Calu3 (cell line): ENCODE measurements around the gene LITAFD. TPM values are rescaled to one million over a fixed set of nuclear protein-coding genes. Genes with fewer than 3 reads are reported as not detected.

Experiments used
- BruUV-seq: library from RNA; stranded (reverse); fragments of 400-500 nt; replicated peaks from 2 replicates; lab custom pipeline; 2021; lab: Mats Ljungman, UMichigan
- CTCF ChIA-PET: fragments of 300-600 bp; sonication (Branson Sonifier 250); formaldehyde crosslinking; loops from one replicate; lab custom pipeline; 2022; ENCODE audit warnings: antibody characterized with exemption; lab: Charles Lee
- DNase-seq: peaks from one replicate; pipeline ENCODE4 v3.0.0; 2022
- H3K27ac Mint-ChIP-seq: one replicate; pipeline ENCODE4 v1.8.0; 2022; ENCODE audit warnings: mixed read lengths; ENCODE audit not compliant: unreplicated experiment
- H3K27me3 Mint-ChIP-seq: one replicate; pipeline ENCODE4 v1.8.0; 2022; ENCODE audit warnings: mixed read lengths; ENCODE audit not compliant: unreplicated experiment
- H3K36me3 Mint-ChIP-seq: one replicate; pipeline ENCODE4 v1.8.0; 2022; ENCODE audit warnings: mild to moderate bottlenecking, moderate library complexity, mixed read lengths; ENCODE audit not compliant: insufficient read depth, unreplicated experiment
- H3K4me1 Mint-ChIP-seq: one replicate; pipeline ENCODE4 v1.8.0; 2022; ENCODE audit warnings: mild to moderate bottlenecking, low read depth, mixed read lengths; ENCODE audit not compliant: unreplicated experiment
- H3K4me3 Mint-ChIP-seq: one replicate; pipeline ENCODE4 v1.8.0; 2022; ENCODE audit warnings: mild to moderate bottlenecking, low read depth, moderate library complexity, mixed read lengths; ENCODE audit not compliant: unreplicated experiment
- H3K9me3 Mint-ChIP-seq: one replicate; pipeline ENCODE4 v1.8.0; 2022; ENCODE audit warnings: low read depth, mixed read lengths; ENCODE audit not compliant: unreplicated experiment
- CTCF ChIP-seq: fragments of 200-600 bp; IDR thresholded peaks from one replicate; pipeline ENCODE4 v1.8.0; 2022; ENCODE audit warnings: antibody characterized with exemption; ENCODE audit not compliant: unreplicated experiment
- intact Hi-C: fragments of 100-400 bp; cut with micrococcal nuclease; formaldehyde crosslinking; loops from one replicate; pipeline ENCODE4 v1.10.0; 2022; ENCODE audit not compliant: unreplicated experiment
- total RNA-seq: library from RNA; stranded (reverse); gene quantifications from 2 replicates; pipeline ENCODE4 v1.2.3, GENCODE V29; 2022

Gene LITAFD
- total RNA-seq, 1 experiment from 2014 or later: not detected

GRCh38 chr16:8863594-8864424 is 18.3 kb upstream of the LITAFD start:
- Mint-ChIP-seq H3K4me3 (peak overlapping the region; percentile 31), H3K27ac (peak overlapping the region; percentile 92), H3K36me3 (peaks cover 97% of the 10 kb centered on the region), H3K9me3 (no peaks in the 10 kb centered on the region), H3K27me3 (no peaks in the 10 kb centered on the region), H3K4me1 (peaks cover 85% of the 10 kb centered on the region)
- TF ChIP-seq CTCF: peak; percentile 30
- CTCF ChIA-PET: interaction anchor here (0.6 to 2.4 kb wide), 3 partner anchors 16 to 294 kb away, joined by 3 to 15 read pairs (median 7); no protein-coding TSS in a partner anchor
- peak; percentile 84 for DNase-seq
- no TSS peak for BruUV-seq
- intact Hi-C loops: no loop called here

GRCh38 chr16:8864480-8865110 is 17.6 kb upstream of the LITAFD start:
- Mint-ChIP-seq H3K4me3 (peak overlapping the region; percentile 31), H3K9me3 (no peaks in the 10 kb centered on the region), H3K36me3 (peaks cover 97% of the 10 kb centered on the region), H3K4me1 (peaks cover 90% of the 10 kb centered on the region), H3K27me3 (no peaks in the 10 kb centered on the region), H3K27ac (peak overlapping the region; percentile 92)
- BruUV-seq: no TSS peak
- intact Hi-C loops: no loop called here
- CTCF ChIA-PET: interaction anchor here (0.9 to 2.4 kb wide), 3 partner anchors 14 to 21 kb away, joined by 3 to 15 read pairs (median 7); no protein-coding TSS in a partner anchor
- DNase-seq: no peak
- no peak for TF ChIP-seq CTCF

- intact Hi-C loops: no loop called here
- H3K4me1 Mint-ChIP-seq: peaks cover 84% of the 10 kb centered on the region
- H3K27ac Mint-ChIP-seq: peak overlapping the region; percentile 76
- H3K9me3 Mint-ChIP-seq: no peaks in the 10 kb centered on the region
- BruUV-seq: TSS peak; percentile 21
- TF ChIP-seq CTCF: no peak
- H3K27me3 Mint-ChIP-seq: no peaks in the 10 kb centered on the region
- CTCF ChIA-PET: interaction anchor here (0.9 to 2.4 kb wide), 3 partner anchors 13 to 71 kb away, joined by 3 to 7 read pairs (median 3); no protein-coding TSS in a partner anchor
- DNase-seq: no peak
- peak overlapping the region; percentile 31 for H3K4me3 Mint-ChIP-seq
- peaks cover 92% of the 10 kb centered on the region for H3K36me3 Mint-ChIP-seq
Observed at GRCh38 chr16:8865145-8865882, 16.8 kb upstream of the LITAFD start.
